HepG2 (cell line): Measurements from ENCODE around the gene NPW. TPM values are rescaled to one million over a fixed set of nuclear protein-coding genes. Genes with fewer than 3 reads are reported as not detected.

ENCODE experiments used
- HDAC1 ChIP-seq: sonication (generic); formaldehyde crosslinking; IDR thresholded peaks from 2 replicates; pipeline ENCODE4 v1.5.1; 2020; ENCODE audit warnings: mild to moderate bottlenecking, missing genetic modification reagents
- HNRNPK ChIP-seq: fragments of 200-400 bp; formaldehyde crosslinking; IDR thresholded peaks from 2 replicates; pipeline ENCODE4 v1.6.1; 2018; ENCODE audit warnings: low read length, low read depth, moderate library complexity, mild to moderate bottlenecking; ENCODE audit not compliant: poor library complexity, severe bottlenecking
- MTA1 ChIP-seq: sonication (generic); formaldehyde crosslinking; IDR thresholded peaks from 2 replicates; pipeline ENCODE4 v1.4.0; 2020; ENCODE audit warnings: missing genetic modification reagents, mild to moderate bottlenecking, borderline replicate concordance
- ZBTB20 ChIP-seq: sonication (generic); formaldehyde crosslinking; IDR thresholded peaks from 2 replicates; pipeline ENCODE4 v1.8.1; 2023; ENCODE audit warnings: missing genetic modification reagents, low read depth, mild to moderate bottlenecking, borderline replicate concordance
- ZNF382 ChIP-seq: sonication (generic); formaldehyde crosslinking; IDR thresholded peaks from 2 replicates; pipeline ENCODE4 v1.5.0; 2020; ENCODE audit warnings: missing genetic modification reagents, mild to moderate bottlenecking, borderline replicate concordance
- ZNF775 ChIP-seq: sonication (generic); formaldehyde crosslinking; IDR thresholded peaks from 2 replicates; pipeline ENCODE4 v1.4.0; 2020; ENCODE audit warnings: missing genetic modification reagents, mild to moderate bottlenecking, moderate library complexity, borderline replicate concordance
- polyA plus RNA-seq, 8 experiments: library from polyadenylated mRNA; depleted of rRNA in 3 of 8; stranded (reverse) in 7 of 8; unstranded in 1 of 8; fragments of >200 nt; fragmentation: Illumina TruSeq in 4 of 8; extraction: Trizol in 4 of 8; gene quantifications; 2 replicates each; pipeline versions ENCODE4 v1.2.1 to v1.2.3, GENCODE V29; 2011 to 2016; ENCODE audit warnings: low read depth in 4 of 8, missing spikeins in 1 of 8, mixed read lengths in 1 of 8; ENCODE audit not compliant: insufficient read depth in 1 of 8
- total RNA-seq, 5 experiments: library from RNA; depleted of rRNA; stranded (reverse); fragments of >200 nt; fragmentation: Illumina TruSeq; extraction: Trizol; gene quantifications; 2 replicates each; pipeline ENCODE4 v1.2.3, GENCODE V29; 2016; ENCODE audit warnings: low read depth in 1 of 5
- TF ChIP-seq, protein P1 (sequence below): sonication (generic); formaldehyde crosslinking; IDR thresholded peaks from 2 replicates; pipeline ENCODE4 v1.4.0; 2020; ENCODE audit warnings: missing genetic modification reagents, low read depth, mild to moderate bottlenecking, borderline replicate concordance
- TF ChIP-seq, protein P2 (sequence below): sonication (generic); formaldehyde crosslinking; IDR thresholded peaks from 2 replicates; pipeline ENCODE4 v1.4.0; 2020; ENCODE audit warnings: missing genetic modification reagents, borderline replicate concordance
- TF ChIP-seq, protein P3 (sequence below): sonication (generic); formaldehyde crosslinking; IDR thresholded peaks from 2 replicates; pipeline ENCODE4 v1.5.1; 2020; ENCODE audit warnings: mild to moderate bottlenecking, missing genetic modification reagents, moderate library complexity
- TF ChIP-seq, protein P4 (sequence below): sonication (generic); formaldehyde crosslinking; IDR thresholded peaks from 2 replicates; pipeline ENCODE4 v1.5.1; 2020; ENCODE audit warnings: mild to moderate bottlenecking, missing genetic modification reagents
- TF ChIP-seq, protein P5 (sequence below): sonication (generic); formaldehyde crosslinking; IDR thresholded peaks from 2 replicates; pipeline ENCODE4 v1.5.1; 2020; ENCODE audit warnings: mild to moderate bottlenecking, missing genetic modification reagents, moderate library complexity

Gene NPW
- total and polyA plus RNA-seq, 2 of the 13 experiments (the other 11 are each of a cell fraction or from before 2014, with no cell fraction given) = 0.24 to 0.97 TPM

DNA sequence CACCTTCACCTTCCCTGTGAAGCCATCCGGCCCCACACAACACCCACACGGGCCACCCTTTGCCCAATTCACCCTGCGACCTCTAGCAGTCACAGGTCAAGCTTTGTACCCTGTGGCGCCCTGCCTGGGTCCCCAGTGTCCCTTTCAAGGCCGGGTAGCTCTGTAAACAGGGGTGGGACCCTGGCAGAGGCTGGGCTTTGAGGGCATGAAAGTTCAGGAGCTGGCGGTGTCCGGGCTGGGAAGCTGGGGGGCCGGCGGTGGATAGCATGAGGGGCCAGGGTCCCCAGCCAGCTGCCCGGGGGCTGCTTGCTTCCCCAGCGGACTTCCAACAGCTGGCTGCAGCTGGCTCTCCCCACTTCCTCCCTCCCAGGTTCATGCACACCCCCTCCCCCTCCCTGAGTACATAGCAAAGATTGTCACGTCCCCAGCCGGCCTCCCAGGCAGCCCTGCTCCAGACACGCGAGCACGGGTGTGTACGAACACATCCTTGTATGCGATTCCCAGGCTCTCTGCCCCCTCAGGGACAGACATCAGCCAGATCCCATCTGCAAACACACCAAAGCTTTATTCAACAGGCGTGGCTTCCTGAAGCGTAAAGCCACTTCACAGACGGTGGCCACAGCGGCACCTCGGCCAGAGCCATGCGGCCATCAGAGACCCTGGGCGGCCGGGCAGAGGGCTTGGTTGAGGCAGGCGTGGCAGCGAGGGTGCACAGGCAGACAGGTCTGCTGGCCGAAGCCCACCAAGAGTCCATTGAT lies 19.9 kb downstream of the NPW start (continued):
- TF ChIP-seq ZNF382 (no peak), ZBTB20 (CRISPR knock-in tag) (peak; percentile 73; the same call in 1 of the 2 replicates), HNRNPK (peak; percentile 44), MTA1 (peak; percentile 92; the same call in 1 of the 2 replicates), ZNF775 (peak; percentile 35; the same call in 1 of the 2 replicates), HDAC1 (CRISPR knock-in tag) (peak; percentile 85)
- TF ChIP-seq, protein P1, sequence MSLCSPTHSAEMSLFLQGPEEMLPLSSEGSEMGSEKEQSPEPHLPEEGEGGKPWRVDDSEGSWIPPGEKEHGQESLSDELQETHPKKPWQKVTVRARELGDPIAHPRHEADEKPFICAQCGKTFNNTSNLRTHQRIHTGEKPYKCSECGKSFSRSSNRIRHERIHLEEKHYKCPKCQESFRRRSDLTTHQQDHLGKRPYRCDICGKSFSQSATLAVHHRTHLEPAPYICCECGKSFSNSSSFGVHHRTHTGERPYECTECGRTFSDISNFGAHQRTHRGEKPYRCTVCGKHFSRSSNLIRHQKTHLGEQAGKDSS = peak; percentile 55
- TF ChIP-seq, protein P2, sequence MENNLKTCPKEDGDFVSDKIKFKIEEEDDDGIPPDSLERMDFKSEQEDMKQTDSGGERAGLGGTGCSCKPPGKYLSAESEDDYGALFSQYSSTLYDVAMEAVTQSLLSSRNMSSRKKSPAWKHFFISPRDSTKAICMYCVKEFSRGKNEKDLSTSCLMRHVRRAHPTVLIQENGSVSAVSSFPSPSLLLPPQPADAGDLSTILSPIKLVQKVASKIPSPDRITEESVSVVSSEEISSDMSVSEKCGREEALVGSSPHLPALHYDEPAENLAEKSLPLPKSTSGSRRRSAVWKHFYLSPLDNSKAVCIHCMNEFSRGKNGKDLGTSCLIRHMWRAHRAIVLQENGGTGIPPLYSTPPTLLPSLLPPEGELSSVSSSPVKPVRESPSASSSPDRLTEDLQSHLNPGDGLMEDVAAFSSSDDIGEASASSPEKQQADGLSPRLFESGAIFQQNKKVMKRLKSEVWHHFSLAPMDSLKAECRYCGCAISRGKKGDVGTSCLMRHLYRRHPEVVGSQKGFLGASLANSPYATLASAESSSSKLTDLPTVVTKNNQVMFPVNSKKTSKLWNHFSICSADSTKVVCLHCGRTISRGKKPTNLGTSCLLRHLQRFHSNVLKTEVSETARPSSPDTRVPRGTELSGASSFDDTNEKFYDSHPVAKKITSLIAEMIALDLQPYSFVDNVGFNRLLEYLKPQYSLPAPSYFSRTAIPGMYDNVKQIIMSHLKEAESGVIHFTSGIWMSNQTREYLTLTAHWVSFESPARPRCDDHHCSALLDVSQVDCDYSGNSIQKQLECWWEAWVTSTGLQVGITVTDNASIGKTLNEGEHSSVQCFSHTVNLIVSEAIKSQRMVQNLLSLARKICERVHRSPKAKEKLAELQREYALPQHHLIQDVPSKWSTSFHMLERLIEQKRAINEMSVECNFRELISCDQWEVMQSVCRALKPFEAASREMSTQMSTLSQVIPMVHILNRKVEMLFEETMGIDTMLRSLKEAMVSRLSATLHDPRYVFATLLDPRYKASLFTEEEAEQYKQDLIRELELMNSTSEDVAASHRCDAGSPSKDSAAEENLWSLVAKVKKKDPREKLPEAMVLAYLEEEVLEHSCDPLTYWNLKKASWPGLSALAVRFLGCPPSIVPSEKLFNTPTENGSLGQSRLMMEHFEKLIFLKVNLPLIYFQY (CRISPR knock-in tag) = peak; percentile 53; the same call in 1 of the 2 replicates
- TF ChIP-seq, protein P3, sequence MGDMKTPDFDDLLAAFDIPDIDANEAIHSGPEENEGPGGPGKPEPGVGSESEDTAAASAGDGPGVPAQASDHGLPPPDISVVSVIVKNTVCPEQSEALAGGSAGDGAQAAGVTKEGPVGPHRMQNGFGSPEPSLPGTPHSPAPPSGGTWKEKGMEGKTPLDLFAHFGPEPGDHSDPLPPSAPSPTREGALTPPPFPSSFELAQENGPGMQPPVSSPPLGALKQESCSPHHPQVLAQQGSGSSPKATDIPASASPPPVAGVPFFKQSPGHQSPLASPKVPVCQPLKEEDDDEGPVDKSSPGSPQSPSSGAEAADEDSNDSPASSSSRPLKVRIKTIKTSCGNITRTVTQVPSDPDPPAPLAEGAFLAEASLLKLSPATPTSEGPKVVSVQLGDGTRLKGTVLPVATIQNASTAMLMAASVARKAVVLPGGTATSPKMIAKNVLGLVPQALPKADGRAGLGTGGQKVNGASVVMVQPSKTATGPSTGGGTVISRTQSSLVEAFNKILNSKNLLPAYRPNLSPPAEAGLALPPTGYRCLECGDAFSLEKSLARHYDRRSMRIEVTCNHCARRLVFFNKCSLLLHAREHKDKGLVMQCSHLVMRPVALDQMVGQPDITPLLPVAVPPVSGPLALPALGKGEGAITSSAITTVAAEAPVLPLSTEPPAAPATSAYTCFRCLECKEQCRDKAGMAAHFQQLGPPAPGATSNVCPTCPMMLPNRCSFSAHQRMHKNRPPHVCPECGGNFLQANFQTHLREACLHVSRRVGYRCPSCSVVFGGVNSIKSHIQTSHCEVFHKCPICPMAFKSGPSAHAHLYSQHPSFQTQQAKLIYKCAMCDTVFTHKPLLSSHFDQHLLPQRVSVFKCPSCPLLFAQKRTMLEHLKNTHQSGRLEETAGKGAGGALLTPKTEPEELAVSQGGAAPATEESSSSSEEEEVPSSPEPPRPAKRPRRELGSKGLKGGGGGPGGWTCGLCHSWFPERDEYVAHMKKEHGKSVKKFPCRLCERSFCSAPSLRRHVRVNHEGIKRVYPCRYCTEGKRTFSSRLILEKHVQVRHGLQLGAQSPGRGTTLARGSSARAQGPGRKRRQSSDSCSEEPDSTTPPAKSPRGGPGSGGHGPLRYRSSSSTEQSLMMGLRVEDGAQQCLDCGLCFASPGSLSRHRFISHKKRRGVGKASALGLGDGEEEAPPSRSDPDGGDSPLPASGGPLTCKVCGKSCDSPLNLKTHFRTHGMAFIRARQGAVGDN (CRISPR knock-in tag) = peak; percentile 92
- TF ChIP-seq, protein P4, sequence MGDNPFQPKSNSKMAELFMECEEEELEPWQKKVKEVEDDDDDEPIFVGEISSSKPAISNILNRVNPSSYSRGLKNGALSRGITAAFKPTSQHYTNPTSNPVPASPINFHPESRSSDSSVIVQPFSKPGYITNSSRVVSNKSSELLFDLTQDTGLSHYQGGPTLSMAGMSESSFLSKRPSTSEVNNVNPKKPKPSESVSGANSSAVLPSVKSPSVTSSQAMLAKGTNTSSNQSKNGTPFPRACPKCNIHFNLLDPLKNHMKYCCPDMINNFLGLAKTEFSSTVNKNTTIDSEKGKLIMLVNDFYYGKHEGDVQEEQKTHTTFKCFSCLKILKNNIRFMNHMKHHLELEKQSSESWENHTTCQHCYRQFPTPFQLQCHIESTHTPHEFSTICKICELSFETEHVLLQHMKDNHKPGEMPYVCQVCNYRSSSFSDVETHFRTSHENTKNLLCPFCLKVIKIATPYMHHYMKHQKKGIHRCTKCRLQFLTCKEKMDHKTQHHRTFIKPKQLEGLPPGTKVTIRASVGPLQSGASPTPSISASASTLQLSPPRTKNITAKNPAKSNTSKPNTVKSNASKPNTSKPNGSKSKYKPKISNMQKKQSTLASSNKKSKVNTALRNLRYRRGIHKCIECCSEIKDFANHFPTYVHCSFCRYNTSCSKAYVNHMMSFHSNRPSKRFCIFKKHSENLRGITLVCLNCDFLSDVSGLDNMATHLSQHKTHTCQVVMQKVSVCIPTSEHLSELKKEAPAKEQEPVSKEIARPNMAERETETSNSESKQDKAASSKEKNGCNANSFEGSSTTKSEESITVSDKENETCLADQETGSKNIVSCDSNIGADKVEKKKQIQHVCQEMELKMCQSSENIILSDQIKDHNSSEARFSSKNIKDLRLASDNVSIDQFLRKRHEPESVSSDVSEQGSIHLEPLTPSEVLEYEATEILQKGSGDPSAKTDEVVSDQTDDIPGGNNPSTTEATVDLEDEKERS (CRISPR knock-in tag) = peak; percentile 87
- TF ChIP-seq, protein P5, sequence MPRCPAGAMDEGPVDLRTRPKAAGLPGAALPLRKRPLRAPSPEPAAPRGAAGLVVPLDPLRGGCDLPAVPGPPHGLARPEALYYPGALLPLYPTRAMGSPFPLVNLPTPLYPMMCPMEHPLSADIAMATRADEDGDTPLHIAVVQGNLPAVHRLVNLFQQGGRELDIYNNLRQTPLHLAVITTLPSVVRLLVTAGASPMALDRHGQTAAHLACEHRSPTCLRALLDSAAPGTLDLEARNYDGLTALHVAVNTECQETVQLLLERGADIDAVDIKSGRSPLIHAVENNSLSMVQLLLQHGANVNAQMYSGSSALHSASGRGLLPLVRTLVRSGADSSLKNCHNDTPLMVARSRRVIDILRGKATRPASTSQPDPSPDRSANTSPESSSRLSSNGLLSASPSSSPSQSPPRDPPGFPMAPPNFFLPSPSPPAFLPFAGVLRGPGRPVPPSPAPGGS (CRISPR knock-in tag) = no peak
